Measurements from ENCODE around the gene FHIP2A.
"Not testable (repeated sequence)": the region's sequence is repeated elsewhere in the genome, so short reads cannot be mapped to it uniquely, and the experiment has no call there.

Gene FHIP2A

DNA sequence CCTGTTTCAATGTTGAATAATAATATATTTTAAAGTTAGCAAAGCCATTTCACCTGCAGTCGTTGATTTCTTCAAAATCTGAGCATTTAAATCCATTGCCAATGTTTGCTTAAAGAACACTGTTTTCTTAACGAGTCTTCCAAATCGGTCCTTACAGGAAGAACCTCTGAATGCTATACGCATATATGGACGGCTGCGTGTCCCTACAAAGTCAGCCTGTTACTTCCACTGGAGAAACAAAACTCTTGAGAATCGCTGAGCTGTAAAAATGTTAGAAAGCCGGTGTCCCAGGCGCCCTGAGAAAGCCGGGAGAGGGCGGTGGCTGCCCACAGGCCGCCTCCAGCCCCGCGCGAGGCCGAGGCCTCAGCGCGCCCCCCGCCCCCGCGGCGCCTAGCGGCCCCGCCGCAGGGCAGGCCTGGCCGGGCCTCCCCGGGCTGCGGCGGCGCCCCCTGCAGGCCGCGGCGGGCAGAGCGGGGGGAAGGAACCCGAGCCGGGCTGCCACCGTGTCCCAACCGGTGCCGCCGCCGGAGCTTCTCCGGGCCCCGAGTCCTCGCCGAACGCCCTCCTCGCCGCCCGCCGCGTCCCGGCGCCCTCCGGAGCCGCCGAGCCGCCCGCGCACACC lies at the start of gene FHIP2A:
Gene FHIP2A, plus strand, starts transcription at position 488 of the 622 bp plus-strand sequence. CDS start 299 bp downstream, outside the sequence.
- peak; percentile 86 for DNase-seq

DNA sequence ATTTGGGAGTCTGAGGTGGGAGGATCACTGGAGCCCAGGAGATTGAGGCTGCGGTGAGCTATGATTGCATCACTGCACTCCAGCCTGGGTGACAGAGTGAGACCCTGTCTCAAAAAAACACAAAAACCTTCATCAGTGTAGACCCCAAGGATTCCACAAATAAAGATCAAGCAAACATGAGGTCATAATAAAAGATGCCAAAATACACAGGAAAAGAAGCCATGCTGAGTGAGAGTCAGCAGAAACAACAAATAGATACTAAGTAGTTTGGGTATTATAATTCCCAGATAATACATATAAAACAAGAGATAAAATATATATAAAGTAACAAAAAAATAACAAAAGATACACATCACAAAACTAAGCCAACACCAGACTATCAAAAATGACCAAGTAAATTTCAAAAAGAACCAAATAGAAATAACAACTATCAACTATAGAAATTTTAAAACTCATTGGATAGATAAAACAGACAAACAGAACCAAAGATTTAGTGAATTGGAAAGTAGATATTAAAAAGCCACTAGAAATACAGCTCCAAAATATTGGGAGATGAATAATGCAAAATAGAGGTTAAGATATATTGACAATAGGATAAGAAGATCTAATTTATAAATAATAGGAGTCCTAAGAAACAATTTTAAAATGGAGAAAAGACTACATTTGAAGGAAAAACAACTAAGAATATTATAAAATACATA lies 48.9 kb upstream of the FHIP2A start:
- no peak for DNase-seq

- DNase-seq = no peak
Observed at GRCh38 chr10:114773197-114773532, 48.4 kb upstream of the FHIP2A start.

DNA sequence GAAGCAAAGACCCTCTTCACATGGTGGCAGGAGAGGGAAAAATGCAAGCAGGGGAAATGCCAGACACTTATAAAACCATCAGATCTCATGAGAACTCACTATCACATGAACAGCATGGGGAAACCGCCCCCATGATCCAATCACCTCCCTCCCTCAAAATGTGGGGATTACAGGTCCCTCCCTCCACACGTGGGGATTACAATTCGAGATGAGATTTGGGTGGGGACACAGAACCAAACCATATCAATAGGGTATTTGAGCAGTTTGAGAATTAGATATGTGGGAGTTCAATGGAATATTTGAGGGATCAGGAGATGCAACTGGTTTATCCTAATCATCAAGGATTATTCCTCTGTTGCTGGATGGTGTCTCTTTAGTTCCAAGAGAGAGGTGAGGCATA lies 46.5 kb upstream of the FHIP2A start:
- not testable (repeated sequence) for DNase-seq

DNA sequence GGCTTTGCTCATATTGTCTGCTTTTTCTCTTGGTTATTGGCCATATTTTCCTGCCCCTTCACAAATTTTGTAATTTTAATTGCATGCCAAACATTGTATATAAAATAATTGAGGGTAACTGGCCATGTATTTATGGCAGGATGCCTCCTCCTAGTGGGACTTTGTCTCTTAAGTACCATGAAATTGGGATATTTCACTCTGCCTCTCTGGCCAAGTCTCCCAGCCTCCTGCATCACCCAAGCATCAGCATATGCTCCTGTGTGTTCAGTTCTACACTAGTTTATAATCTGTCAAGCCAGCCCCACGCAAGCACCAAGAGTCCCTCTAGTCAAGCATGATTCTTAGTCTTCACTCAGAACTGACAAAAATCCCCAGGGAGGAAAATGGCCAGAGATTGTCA lies 44.2 kb upstream of the FHIP2A start:
- DNase-seq = no peak

- no peak for DNase-seq
Observed at GRCh38 chr10:114779803-114780576, 41.6 kb upstream of the FHIP2A start.

DNA sequence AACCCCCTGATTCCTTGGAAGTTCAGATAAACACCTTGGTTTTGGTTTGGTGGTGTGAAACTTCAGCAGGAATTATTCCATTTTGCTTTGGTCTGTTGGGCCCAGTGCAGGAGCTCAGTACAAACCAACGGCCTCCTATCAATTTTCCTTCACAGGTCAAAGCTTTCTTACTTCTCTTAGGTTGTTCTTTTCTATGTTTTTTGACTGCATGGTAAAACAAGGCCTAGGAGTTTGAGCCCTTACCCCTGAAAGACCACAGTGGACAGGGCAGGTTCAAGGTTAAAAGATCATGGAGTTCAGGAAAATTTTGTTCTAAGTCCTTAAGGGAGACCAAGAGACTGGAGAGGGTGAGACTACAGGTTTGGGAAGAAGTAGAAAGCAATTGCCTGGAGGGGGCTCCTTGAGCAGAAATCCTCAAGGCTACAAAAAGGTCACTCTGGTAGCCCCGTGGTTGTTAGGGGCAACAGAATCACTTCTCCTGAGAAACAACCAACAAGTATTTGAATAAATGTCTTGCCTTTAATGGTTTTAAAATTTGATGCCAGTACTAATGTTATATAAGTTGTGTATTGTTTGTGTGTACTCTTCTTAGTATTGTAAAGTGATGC lies 40.9 kb upstream of the FHIP2A start:
- DNase-seq = no peak

DNA sequence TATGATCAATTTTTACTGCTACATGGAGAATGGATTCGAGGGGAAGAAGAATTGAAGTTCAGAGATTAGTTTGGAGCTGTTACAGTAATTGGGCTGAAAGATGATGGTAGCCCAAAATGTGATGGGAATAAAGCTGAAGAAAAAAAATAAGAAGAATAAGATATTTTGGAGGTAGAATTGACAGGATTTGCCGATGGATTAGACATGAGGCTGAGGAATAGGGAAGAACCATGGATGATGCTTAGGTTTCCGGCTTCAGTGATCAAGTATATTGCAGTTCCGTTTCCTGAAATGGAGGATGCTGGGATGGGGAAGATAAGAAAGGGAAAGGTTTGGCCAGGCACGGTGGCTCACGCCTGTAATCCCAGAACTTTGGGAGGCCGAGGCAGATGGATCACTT lies 38.9 kb upstream of the FHIP2A start:
- no peak for DNase-seq

DNA sequence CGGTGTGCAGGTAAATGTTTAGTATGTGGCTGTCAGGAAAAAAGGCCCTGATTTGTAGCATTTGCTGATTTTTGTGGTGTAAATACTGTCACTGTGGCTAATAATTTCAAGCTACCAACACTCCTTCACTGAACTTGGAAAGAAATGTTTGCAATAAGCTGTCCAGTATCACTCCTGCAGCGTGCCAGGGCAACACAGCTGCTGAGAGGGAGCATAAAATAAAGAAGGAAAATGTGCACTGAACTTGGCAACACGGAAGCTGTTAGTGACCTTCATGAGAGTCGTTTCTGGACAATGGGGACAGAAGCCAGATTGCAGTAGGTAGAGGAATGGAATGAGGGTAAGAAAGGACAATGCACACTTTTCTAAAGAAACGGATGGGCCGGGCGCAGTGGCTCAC lies 37.9 kb upstream of the FHIP2A start:
- DNase-seq = no peak

GRCh38 chr10:114786492-114786891 lies 35.1 kb upstream of the FHIP2A start:
- peak; percentile 45 for DNase-seq

DNA sequence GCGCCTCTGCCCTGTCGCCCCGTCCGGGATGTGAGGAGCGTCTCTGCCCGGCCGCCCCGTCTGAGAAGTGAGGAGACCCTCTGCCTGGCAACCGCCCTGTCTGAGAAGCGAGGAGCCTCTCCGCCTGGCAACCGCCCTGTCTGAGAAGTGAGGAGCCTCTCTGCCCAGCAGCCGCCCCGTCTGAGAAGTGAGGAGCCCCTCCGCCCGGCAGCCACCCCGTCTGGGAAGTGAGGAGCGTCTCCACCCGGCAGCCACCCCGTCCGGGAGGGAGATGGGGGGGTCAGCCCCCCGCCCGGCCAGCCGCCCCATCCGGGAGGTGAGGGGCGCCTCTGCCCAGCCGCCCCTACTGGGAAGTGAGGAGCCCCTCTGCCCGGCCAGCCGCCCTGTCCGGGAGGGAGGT lies 34.4 kb upstream of the FHIP2A start:
- not testable (repeated sequence) for DNase-seq

DNA sequence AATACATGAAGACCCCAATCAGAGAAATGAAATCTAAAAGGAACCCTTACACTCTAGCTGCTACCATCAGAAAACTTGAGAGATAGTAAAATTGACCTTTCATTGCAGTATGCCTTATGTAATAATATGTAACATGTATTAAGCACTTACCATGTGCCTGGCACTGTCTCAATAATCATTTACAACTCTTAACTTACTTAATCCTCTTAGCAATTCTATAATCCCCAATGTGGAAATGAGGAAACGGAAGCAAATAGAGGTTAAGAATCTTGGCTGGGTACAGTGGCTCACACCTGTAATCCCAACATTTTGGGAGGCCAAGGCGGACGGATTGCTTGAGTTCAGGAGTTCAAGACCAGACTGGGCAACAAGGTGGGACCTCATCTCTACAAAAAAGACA lies 29.8 kb upstream of the FHIP2A start:
- DNase-seq = no peak

DNA sequence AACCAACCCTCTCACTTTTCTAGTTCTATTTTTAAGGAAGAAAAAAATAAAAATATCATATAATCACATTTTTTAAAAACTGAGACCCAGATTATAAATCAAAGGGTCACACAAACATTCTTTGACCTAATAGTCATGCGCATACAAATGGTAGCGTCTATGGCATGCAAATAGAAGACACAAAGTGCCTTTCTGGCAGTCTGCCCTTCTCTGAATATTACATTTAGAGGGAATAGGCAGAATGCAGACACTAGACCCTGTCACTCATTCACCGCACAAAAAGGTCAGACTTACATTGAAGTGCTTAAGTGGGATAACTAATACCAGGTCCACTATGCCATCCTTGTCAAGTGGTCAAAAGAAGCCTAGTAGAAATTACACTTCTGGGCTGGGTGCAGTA lies 26.5 kb upstream of the FHIP2A start:
- DNase-seq = no peak

- no peak for DNase-seq
Observed at GRCh38 chr10:114800361-114800760, 21.2 kb upstream of the FHIP2A start.

DNA sequence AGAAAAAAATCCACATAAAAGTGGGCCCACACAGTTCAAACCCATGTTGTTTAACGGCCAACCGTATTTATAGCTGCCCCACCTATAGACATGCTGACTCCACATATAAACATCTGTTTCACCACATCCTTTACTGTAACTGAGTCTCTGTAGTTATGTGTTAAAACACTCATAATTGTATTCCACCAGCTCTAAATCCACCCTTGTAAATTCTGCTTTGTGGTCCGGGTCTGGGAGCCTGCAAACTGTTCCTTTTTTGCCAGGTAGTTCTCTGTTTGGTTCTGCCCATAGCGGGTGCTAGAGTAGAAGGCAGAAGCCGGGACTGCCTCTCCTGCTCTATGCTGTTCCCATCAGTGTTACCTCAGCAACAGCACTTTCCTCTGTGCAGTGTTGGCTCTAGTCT lies 20.2 kb upstream of the FHIP2A start:
- peak; percentile 53 for DNase-seq

- DNase-seq = no peak
Observed at GRCh38 chr10:114802177-114802576, 19.4 kb upstream of the FHIP2A start.

GRCh38 chr10:114806562-114807391 lies 14.8 kb upstream of the FHIP2A start:
- DNase-seq = no peak

- DNase-seq = no peak
Observed at GRCh38 chr10:114808982-114809381, 12.6 kb upstream of the FHIP2A start.

DNA sequence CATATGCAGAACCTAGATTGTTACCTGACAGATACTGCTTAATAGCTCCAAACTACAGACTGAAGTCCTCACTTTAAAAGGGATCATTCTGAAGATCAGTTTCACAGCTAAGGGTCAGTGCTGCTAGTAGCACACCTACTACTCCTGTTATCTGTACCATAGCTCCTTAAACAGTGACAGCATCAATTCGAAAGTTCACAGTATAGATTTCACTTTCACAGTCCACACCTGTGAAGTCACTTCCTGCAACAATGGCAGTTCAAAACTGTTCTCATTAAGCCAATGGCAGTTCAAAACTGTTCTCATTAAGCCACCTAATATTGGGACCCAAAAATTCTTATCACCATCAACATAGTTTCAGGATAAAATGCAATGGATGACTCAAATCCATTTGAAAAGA lies 10.7 kb upstream of the FHIP2A start:
- peak; percentile 13 for DNase-seq

DNA sequence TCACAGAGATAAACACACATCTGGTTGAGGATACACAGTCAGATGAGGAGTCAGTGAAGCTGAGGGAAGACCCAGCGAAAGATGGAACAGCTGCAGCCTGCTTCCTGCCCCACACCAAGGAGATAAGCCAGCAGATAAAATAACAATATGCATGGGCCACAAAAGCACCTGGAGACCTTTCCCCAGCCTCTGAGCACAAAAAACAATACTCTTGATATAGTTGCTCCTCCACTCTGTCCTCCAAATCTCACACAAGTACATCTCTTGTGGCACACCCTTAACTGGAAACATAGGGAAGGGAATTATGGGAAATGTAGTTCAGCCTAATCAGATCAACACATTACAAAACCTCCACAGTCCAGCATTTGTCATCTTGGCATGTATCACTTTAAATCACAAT lies 9.7 kb upstream of the FHIP2A start:
- DNase-seq = no peak

DNA sequence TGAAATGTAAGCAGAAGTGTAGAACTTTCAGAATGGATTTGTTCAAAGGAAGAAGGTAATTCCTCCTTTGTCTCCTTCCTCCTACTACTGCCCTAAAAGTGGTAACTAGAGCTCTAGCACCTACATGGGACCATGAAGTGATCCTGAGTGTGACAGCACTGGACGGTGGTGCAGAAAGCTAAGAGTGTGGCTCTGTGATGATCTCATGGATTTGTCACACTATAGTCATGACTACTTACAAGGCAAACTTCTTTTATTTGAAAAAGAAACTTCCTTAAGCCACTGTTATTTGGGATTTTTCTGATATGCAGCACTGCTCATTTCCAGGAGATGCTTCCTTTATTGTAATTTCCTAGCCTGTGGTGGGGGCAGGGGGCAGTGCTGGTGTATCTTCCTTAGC lies 5.8 kb upstream of the FHIP2A start:
- no peak for DNase-seq

DNA sequence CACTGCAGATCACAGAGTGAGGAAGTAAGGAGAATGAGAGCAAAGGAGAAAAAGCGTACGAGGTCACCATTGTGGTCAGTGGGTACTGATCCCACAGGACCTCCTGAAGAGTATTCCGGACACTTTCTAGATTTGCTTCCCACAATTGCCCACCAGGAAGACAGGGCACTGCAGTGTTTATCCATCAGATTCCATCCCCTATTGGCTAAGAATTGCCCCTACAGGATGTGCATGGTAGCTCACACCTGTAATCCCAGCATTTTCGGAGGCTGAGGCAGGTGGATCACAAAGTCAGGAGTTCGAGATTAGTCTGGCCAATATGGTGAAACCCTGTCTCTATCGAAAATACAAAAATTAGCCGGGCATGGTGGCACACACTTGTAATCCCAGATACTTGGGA lies 5.3 kb upstream of the FHIP2A start:
- no peak for DNase-seq

GRCh38 chr10:114819322-114819721 lies 2.3 kb upstream of the FHIP2A start:
- DNase-seq = no peak

Data from RPMI8226 (cell line).